Measurements from ENCODE around the gene DTNBP1. TPM values are rescaled to one million over a fixed set of nuclear protein-coding genes. Genes with fewer than 3 reads are reported as not detected.
A peak's percentile ranks its signal among the peaks of the same experiment; 100 is the strongest.

Gene DTNBP1
- total and polyA plus RNA-seq, 3 donors from 2014 or later = 21.8 to 25.4 (median 22.6) TPM

DNA sequence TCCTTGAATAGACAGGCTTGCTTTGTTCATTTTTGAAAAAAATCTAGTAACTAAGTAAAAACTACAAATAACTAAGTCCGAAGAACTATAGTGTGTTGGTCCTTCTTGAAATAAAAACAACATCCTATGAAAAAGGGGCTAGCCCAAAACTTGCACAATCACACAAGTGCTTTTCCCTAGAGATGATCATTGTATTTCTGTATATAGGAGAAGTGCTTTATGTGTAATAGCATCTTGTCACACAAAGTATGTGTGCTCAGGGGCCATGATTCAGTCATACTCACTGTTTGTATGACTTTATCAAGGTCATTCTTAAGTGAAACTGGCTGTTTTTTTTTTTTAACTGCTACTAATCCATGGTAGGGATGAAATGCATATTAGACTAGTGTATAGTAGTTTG, 179.8 kb downstream of the DTNBP1 start:
- no peak for TF ChIP-seq POLR2A (IDR thresholded peaks at IDR 0.05)
- TF ChIP-seq, protein P1, sequence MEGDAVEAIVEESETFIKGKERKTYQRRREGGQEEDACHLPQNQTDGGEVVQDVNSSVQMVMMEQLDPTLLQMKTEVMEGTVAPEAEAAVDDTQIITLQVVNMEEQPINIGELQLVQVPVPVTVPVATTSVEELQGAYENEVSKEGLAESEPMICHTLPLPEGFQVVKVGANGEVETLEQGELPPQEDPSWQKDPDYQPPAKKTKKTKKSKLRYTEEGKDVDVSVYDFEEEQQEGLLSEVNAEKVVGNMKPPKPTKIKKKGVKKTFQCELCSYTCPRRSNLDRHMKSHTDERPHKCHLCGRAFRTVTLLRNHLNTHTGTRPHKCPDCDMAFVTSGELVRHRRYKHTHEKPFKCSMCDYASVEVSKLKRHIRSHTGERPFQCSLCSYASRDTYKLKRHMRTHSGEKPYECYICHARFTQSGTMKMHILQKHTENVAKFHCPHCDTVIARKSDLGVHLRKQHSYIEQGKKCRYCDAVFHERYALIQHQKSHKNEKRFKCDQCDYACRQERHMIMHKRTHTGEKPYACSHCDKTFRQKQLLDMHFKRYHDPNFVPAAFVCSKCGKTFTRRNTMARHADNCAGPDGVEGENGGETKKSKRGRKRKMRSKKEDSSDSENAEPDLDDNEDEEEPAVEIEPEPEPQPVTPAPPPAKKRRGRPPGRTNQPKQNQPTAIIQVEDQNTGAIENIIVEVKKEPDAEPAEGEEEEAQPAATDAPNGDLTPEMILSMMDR (IDR thresholded peaks at IDR 0.05) = no peak
- H3K27ac ChIP-seq = no peak overlapping the region
- no peaks in the 10 kb centered on the region for H3K4me1 ChIP-seq
- no peaks in the 10 kb centered on the region for H3K27me3 ChIP-seq
- 95 to 97% methylated on average over 1 of the region's 1 CpG for WGBS, 2 donors
- no peak for DNase-seq
- H3K36me3 ChIP-seq (ENCODE audit: low read depth, missing control alignments) = no peaks in the 10 kb centered on the region
- H3K4me3 ChIP-seq = no peak overlapping the region
- H3K9me3 ChIP-seq = no peaks in the 10 kb centered on the region
- intact Hi-C loops (cut with DNase I; ENCODE audit: low total_unique reads) = no loop called here

DNA sequence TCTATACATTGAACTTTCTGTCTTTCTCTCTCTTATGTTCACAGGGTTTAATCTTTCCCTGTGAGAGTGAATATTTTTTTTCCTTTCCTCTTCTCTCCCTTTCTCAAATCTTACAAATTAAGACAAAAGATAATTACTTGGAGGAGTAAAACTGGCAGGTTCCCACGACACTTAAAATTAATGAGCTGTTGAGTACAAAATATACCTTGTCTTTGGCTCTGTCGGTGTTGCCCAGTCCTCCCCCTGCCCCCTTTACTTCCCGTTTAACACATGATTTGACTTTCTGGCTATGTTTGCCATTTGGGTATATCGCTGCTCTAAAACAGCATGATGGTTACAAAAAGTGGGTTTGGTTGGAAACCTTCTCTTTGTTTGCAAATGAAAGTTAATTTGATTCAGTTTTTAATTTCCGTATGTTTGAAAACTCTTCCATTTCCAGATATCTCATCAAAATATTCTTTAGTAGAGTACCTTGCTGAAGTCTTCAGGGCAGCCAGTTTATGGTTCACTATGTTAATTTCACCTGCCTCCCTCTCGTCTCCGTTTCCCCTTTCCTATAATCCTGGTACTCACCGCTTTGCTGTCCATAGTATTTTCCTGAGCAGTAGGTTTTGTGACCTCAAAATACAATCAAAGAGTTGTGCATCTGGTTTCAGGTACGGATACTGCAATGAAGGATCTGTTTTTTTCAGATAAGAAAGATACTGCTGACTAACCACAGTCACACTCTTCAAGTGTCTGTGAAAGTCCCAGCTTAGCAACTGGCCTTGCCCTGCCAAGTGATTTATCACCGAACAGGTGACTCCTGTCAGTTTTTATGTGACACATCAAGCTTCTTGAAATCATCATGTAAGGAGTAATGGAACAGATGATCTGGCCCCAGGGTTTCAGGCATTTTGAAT, 181.2 kb downstream of the DTNBP1 start:
- Histone ChIP-seq H3K27ac (no peak overlapping the region), H3K4me1 (peaks cover 3% of the 10 kb centered on the region), H3K27me3 (no peaks in the 10 kb centered on the region), H3K9me3 (no peaks in the 10 kb centered on the region), H3K4me3 (no peak overlapping the region), H3K36me3 (ENCODE audit: low read depth, missing control alignments) (no peaks in the 10 kb centered on the region)
- intact Hi-C loops (cut with DNase I; ENCODE audit: low total_unique reads) = no loop called here
- DNase-seq = peak; percentile 11
- no peak for TF ChIP-seq POLR2A (IDR thresholded peaks at IDR 0.05)
- TF ChIP-seq, protein P1 (IDR thresholded peaks at IDR 0.05) = no peak
- 67 to 79% methylated on average over 10 of the region's 10 CpGs for WGBS, 2 donors

GRCh38 chr6:15480525-15480924, 182.3 kb downstream of the DTNBP1 start:
- Histone ChIP-seq H3K27ac (no peak overlapping the region), H3K27me3 (no peaks in the 10 kb centered on the region), H3K36me3 (ENCODE audit: low read depth, missing control alignments) (no peaks in the 10 kb centered on the region), H3K4me1 (peaks cover 3% of the 10 kb centered on the region), H3K4me3 (no peak overlapping the region), H3K9me3 (no peaks in the 10 kb centered on the region)
- no peak for TF ChIP-seq POLR2A (IDR thresholded peaks at IDR 0.05)
- TF ChIP-seq, protein P1 (IDR thresholded peaks at IDR 0.05) = no peak
- no peak for DNase-seq
- whole genome bisulfite sequencing, 2 donors = 84 to 91% methylated on average over 6 to 7 of the region's 7 CpGs
- intact Hi-C loops (cut with DNase I; ENCODE audit: low total_unique reads) = no loop called here

- DNase-seq = no peak
- Histone ChIP-seq H3K27ac (no peak overlapping the region), H3K4me1 (peaks cover 3% of the 10 kb centered on the region), H3K4me3 (no peak overlapping the region), H3K36me3 (ENCODE audit: low read depth, missing control alignments) (no peaks in the 10 kb centered on the region), H3K27me3 (no peaks in the 10 kb centered on the region), H3K9me3 (no peaks in the 10 kb centered on the region)
- intact Hi-C loops (cut with DNase I; ENCODE audit: low total_unique reads) = no loop called here
- no peak for TF ChIP-seq POLR2A (IDR thresholded peaks at IDR 0.05)
- whole genome bisulfite sequencing, 2 donors = 69 to 79% methylated on average over 5 of the region's 5 CpGs
These were observed 183.1 kb downstream of the DTNBP1 start for GRCh38 chr6:15479761-15480160.

- DNase-seq = no peak
- Histone ChIP-seq H3K4me1 (peaks cover 11% of the 10 kb centered on the region), H3K27ac (no peak overlapping the region)
These were observed 185.1 kb downstream of the DTNBP1 start for GRCh38 chr6:15477746-15478145.

More at GRCh38 chr6:15477746-15478145, 185.1 kb downstream of the DTNBP1 start:
- no peak for TF ChIP-seq POLR2A (IDR thresholded peaks at IDR 0.05)
- TF ChIP-seq, protein P1 (IDR thresholded peaks at IDR 0.05) = no peak
- intact Hi-C loops (cut with DNase I; ENCODE audit: low total_unique reads) = no loop called here
- 54 to 64% methylated on average over 5 of the region's 5 CpGs for WGBS, 2 donors
- Histone ChIP-seq H3K27me3 (no peaks in the 10 kb centered on the region), H3K36me3 (ENCODE audit: low read depth, missing control alignments) (no peaks in the 10 kb centered on the region), H3K4me3 (no peak overlapping the region), H3K9me3 (no peaks in the 10 kb centered on the region)

All from testis (tissue), 3 donors.